Activated naive CD4-positive, alpha-beta T cell treated with anti-CD3 and anti-CD28 coated beads for 36 hours (primary cell): ENCODE results near the gene MKNK1. TPM values are rescaled to one million over a fixed set of nuclear protein-coding genes. Genes with fewer than 3 reads are reported as not detected.

Experiments
- CTCF ChIA-PET: fragments of 350-600 bp; sonication (Branson Sonifier 250); formaldehyde crosslinking; loops from one replicate; lab custom pipeline; 2021; ENCODE audit warnings: antibody characterized with exemption; lab: Charles Lee
- DNase-seq: peaks from one replicate; pipeline ENCODE4 v3.0.0-alpha.2; 2020
- H3K27ac Mint-ChIP-seq: one replicate; pipeline ENCODE4 v1.8.0; 2021; ENCODE audit warnings: mild to moderate bottlenecking, mixed read lengths
- H3K27me3 Mint-ChIP-seq: one replicate; pipeline ENCODE4 v1.8.0; 2021; ENCODE audit warnings: low read depth, mixed read lengths
- H3K36me3 Mint-ChIP-seq: one replicate; pipeline ENCODE4 v1.8.0; 2021; ENCODE audit warnings: low read depth, mixed read lengths
- H3K4me1 Mint-ChIP-seq: one replicate; pipeline ENCODE4 v1.8.0; 2021; ENCODE audit warnings: low read depth, mixed read lengths
- H3K4me3 Mint-ChIP-seq: one replicate; pipeline ENCODE4 v1.8.0; 2021; ENCODE audit warnings: mild to moderate bottlenecking, moderate library complexity, mixed read lengths
- H3K9me3 Mint-ChIP-seq: one replicate; pipeline ENCODE4 v1.8.0; 2021; ENCODE audit warnings: mixed read lengths
- intact Hi-C: fragments of 100-400 bp; cut with micrococcal nuclease; formaldehyde crosslinking; loops from one replicate; pipeline ENCODE4 v1.15.1; 2023
- total RNA-seq, 2 experiments: library from RNA; stranded (reverse); gene quantifications; one replicate each; pipeline ENCODE4 v1.2.3, GENCODE V29; 2021

MKNK1 gene
- total RNA-seq, 2 experiments from 2014 or later, result 18.5 to 21.2 TPM

DNA sequence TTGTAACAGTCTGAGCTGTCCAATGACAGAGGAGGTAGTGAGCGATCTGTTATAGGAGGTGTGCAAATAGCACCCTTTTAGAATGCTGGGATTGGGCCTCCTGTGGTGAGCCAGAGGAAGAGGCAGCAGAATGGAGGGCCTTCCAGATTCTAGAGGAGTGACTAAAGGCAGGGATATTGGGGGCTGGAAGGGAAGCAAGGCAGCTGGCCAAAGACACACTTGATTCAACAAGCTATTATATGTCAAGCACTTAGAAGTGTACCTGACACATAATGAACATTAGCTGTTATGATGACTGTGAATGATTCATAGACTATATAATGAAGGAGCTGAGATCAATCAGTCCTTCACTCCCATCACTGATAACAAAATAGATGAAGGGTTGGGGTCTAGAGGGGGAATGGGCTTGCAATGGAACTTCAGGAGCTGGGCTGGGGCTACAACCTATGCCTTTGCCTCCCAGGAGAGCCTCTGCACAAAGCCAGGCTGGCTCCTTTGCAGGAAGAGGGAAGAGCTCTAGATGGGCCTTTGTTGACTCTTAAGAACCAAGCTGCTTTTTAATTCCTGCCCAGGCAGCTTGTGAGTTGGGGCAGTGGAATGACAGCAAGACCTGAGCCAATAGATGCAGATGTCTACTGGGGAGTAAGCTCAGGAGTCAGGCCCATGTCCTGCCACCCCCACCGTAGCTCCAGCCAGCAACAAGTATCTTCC lies 2.3 kb upstream of the MKNK1 start:
- H3K9me3 Mint-ChIP-seq, result no peaks in the 10 kb centered on the region
- CTCF ChIA-PET, result interaction anchor here (0.6 to 1.6 kb wide), 3 partner anchors 9 to 118 kb away, joined by 3 to 6 read pairs (median 3); partner anchors contain the start of gene MOB3C
- no peaks in the 10 kb centered on the region for H3K27me3 Mint-ChIP-seq
- intact Hi-C loops, result no loop called here
- peaks cover 37% of the 10 kb centered on the region for H3K4me1 Mint-ChIP-seq
- DNase-seq, result no peak
- H3K4me3 Mint-ChIP-seq, result no peak overlapping the region
- H3K27ac Mint-ChIP-seq, result no peak overlapping the region
- peaks cover under 1% of the 10 kb centered on the region for H3K36me3 Mint-ChIP-seq

DNA sequence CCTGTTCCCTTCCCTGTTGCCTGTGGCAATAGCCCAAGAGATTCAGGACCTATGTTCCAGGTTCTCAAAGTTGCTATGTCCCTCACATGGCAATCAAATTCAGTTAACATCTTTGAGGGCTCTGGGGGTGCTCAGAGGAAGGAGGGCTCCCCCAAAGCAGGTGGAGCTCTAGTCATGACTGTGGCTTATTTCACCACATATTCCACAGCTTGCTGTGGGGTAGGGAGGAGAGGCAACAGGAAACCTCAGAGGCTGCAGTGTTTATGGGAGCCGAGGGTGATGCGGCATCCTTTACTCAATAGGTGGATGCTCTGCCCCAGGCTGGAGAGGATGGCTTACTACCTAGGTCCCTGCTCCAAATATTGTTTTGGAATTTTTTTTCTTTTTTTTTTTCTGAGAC lies 1.2 kb upstream of the MKNK1 start:
- intact Hi-C loops, result no loop called here
- Mint-ChIP-seq H3K36me3 (peaks cover 2% of the 10 kb centered on the region), H3K4me1 (peaks cover 38% of the 10 kb centered on the region), H3K27me3 (no peaks in the 10 kb centered on the region), H3K27ac (no peak overlapping the region), H3K4me3 (peak overlapping the region; percentile 92), H3K9me3 (no peaks in the 10 kb centered on the region)
- CTCF ChIA-PET, result interaction anchor here (0.6 to 1.6 kb wide), 3 partner anchors 11 to 72 kb away, joined by 3 to 6 read pairs (median 5); partner anchors contain the start of gene MOB3C
- no peak for DNase-seq

DNA sequence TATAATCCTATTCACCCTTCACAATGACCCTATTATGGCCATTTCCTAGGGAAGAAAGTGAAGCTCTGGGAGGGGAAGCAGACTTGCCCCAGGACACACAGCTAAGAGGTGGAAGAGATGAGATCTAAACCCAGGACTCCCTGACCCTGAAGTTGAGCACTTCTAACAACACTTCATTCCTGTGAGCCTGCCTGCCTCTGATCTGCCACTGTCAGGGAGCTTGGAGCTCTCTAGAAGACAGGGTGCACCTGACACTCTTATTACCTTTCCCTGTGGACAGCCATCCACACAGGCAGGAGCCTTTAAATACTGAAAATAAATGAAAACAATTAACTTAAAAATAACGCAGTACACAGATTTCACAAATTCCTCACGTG lies 599 bp downstream of the MKNK1 start:
- Mint-ChIP-seq H3K27ac (no peak overlapping the region), H3K36me3 (peaks cover 2% of the 10 kb centered on the region), H3K9me3 (no peaks in the 10 kb centered on the region), H3K27me3 (no peaks in the 10 kb centered on the region), H3K4me1 (peaks cover 50% of the 10 kb centered on the region), H3K4me3 (peak overlapping the region; percentile 92)
- intact Hi-C loops, result no loop called here
- no peak for DNase-seq
- CTCF ChIA-PET, result interaction anchor here (1.0 to 1.8 kb wide), 5 partner anchors 11 to 122 kb away, joined by 3 to 8 read pairs (median 5); no protein-coding TSS in a partner anchor

DNA sequence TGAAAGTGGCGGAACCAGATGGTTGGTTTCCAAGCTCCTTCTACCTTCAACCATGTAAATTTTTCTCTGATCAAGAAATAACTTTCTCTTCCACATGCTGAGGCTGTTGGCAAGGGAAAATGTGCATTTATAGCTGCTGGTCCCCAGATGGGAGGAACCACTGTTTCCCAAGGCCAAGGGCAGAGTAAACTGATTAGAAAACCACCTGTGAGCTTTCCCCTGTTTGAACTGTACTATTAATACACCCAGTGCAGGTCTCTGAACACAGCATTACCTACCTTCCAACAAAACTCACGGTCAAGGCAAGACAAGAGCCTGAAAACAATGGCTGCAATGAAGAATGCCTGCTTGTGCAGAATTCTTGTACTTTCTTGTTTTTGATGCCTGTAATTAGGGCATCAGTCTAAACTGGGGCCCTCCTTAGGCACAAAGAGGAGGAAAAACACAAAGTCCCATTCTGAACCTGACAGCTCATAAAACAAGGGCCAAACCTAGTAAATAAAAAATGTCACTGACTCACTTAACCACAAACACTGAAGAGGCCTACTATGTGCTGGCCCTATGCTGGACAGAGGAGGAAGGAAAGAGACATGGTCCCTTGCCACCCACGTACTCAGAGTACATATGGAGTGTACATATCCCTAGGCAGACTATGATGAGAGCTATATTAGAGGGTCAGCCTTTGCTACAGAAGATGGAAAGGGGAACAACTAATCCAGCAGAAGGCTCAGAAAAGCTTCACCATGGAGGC lies 2.6 kb downstream of the MKNK1 start:
- Mint-ChIP-seq H3K27me3 (no peaks in the 10 kb centered on the region), H3K9me3 (no peaks in the 10 kb centered on the region), H3K27ac (no peak overlapping the region), H3K4me1 (peaks cover 53% of the 10 kb centered on the region), H3K4me3 (no peak overlapping the region), H3K36me3 (peaks cover 2% of the 10 kb centered on the region)
- DNase-seq, result no peak
- CTCF ChIA-PET, result interaction anchor here (1.8 kb wide), 1 partner anchor 20 kb away, joined by 5 read pairs; no protein-coding TSS in a partner anchor
- intact Hi-C loops, result no loop called here

DNA sequence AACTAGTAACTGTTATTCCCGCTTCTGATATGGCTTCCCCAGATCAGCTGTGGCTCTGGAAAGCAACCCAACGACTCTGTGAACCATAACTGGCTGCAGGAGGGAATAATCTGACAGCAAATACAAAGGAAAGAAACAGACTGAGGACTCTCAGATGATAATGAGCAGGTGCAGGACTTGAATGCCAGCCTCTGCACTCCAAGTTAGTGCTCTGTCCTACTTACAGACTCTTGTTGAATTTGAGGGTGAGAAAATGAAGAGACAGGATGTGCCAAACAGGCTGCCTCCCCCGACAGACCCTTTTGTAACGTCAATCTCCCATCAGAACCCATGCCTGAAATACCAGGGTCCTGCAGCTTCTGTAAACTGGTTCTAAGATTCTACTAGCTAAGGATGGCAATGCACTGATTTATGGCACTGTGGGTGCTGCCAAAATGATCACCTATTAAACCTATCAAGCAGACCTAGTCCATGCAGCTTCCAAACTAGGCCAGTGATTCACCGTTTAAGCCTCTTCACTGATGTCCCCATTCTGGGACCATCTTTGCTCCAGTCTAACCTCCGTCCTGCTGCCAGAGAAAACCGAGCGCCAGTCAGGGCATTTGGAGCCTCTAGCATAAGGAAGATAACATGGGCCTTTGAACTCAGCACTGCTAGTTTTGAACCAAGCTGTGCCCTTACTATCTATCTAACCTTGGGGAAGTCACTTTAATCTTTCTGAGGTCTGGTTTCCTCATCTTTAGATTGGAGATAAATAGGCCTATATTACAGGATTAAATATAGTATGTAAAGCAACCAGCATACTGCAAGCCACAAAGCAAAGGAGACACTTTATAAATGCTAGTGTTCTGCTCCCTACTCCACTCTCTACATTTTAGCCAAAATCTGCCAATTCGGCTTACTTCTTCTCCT lies 4.8 kb downstream of the MKNK1 start:
- peaks cover 56% of the 10 kb centered on the region for H3K4me1 Mint-ChIP-seq
- H3K4me3 Mint-ChIP-seq, result no peak overlapping the region
- no peak overlapping the region for H3K27ac Mint-ChIP-seq

DNA sequence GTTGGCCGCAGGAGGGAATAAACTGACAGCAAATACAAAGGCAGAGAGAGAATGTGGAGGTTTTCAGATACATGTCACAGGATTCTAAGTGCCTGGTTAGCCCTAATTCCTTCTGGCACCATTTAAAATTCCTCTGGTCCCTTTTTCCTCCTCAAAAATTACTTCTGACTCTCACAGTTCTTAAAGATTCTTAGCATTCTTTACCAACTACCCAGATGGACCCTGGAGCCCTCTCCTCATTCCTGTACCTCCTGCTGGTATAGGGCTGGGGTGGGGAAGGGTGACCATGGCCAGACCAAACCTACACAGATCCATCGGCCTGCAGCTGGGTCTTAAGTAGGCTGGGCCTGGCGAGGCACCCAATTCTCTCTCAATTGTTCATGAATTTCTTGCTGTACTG lies 7.2 kb downstream of the MKNK1 start:
- CTCF ChIA-PET, result interaction anchor here (1.4 kb wide), 1 partner anchor 70 kb away, joined by 4 read pairs; no protein-coding TSS in a partner anchor
- no peak overlapping the region for H3K27ac Mint-ChIP-seq
- H3K4me3 Mint-ChIP-seq, result no peak overlapping the region
- peaks cover 42% of the 10 kb centered on the region for H3K4me1 Mint-ChIP-seq
- H3K9me3 Mint-ChIP-seq, result no peaks in the 10 kb centered on the region
- H3K36me3 Mint-ChIP-seq, result peaks cover 10% of the 10 kb centered on the region
- no peak for DNase-seq
- intact Hi-C loops, result no loop called here
- H3K27me3 Mint-ChIP-seq, result no peaks in the 10 kb centered on the region

More for the DNA sequence above, 4.8 kb downstream of the MKNK1 start:
- intact Hi-C loops, result no loop called here
- Mint-ChIP-seq H3K9me3 (no peaks in the 10 kb centered on the region), H3K27me3 (no peaks in the 10 kb centered on the region), H3K36me3 (peaks cover 2% of the 10 kb centered on the region)
- CTCF ChIA-PET, result no interaction called here
- no peak for DNase-seq

DNA sequence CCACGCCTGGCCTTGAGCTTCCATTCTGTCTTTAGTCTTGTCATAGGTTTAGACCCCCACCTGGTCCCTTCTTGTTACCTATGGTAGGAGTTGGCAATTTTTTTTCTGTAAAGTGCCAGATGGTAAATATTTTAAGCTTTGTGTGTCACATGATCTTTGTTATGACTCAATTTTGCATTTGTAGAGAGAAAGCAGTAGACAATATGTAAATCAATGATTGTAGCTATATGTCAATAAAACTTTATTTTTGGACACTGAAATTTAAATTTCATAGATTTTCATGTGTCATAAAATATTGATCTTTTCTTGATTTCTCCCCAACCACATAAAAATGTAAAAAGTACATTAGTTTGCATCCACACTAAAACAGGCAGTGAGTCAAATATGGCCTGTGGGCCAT lies 8.0 kb downstream of the MKNK1 start:
- peaks cover 34% of the 10 kb centered on the region for H3K4me1 Mint-ChIP-seq
- CTCF ChIA-PET, result interaction anchor here (0.7 to 1.4 kb wide), 3 partner anchors 69 to 130 kb away, joined by 3 to 4 read pairs (median 3); no protein-coding TSS in a partner anchor
- no peak overlapping the region for H3K4me3 Mint-ChIP-seq
- peaks cover 14% of the 10 kb centered on the region for H3K36me3 Mint-ChIP-seq
- H3K27ac Mint-ChIP-seq, result no peak overlapping the region
- no peak for DNase-seq
- intact Hi-C loops, result no loop called here
- no peaks in the 10 kb centered on the region for H3K9me3 Mint-ChIP-seq
- H3K27me3 Mint-ChIP-seq, result no peaks in the 10 kb centered on the region

DNA sequence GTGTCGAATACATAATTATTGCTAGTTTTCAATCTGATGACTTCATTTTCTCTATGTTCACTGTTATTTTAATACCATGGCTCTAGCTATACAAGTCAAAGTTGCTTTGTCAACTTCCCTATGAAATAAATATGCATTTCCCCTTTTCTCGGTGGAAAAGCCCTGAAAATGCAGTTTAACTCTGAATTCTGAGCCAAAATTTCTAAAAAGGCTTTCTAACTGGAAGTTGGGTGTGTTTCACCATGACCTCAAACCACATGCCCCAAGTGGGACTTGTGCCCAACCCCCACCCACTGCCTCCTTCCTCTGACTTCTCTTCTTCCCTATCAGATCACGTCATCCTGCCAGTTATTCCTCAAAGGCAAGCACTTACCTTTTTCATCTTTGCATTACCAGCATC lies 8.9 kb downstream of the MKNK1 start:
- Mint-ChIP-seq H3K27me3 (no peaks in the 10 kb centered on the region), H3K9me3 (no peaks in the 10 kb centered on the region), H3K4me1 (peaks cover 29% of the 10 kb centered on the region), H3K36me3 (peaks cover 21% of the 10 kb centered on the region), H3K27ac (no peak overlapping the region), H3K4me3 (no peak overlapping the region)
- intact Hi-C loops, result no loop called here
- peak; percentile 39 for DNase-seq
- CTCF ChIA-PET, result no interaction called here

DNA sequence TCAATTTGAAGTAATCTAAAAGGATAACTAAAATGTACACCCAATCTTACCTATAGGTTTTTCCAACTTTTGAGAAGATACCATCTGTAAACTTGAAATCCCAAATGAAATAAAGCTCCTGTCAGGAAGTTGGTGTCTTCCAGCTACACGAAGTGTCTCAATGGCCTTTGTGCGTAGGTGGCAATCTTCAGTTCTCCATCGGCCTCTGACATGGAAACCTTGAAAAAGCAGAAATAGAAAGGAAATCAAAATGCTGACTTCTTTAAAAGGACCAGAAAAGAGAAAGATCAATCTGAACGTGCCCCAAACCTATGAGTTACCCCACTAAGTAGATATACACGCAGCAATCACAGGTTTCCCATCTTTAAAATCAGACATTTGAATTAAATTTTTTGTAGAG lies 10.0 kb downstream of the MKNK1 start:
- DNase-seq, result no peak
- peaks cover 20% of the 10 kb centered on the region for H3K4me1 Mint-ChIP-seq
- H3K9me3 Mint-ChIP-seq, result no peaks in the 10 kb centered on the region
- H3K36me3 Mint-ChIP-seq, result peaks cover 32% of the 10 kb centered on the region
- CTCF ChIA-PET, result no interaction called here
- H3K27ac Mint-ChIP-seq, result no peak overlapping the region
- H3K4me3 Mint-ChIP-seq, result no peak overlapping the region
- H3K27me3 Mint-ChIP-seq, result no peaks in the 10 kb centered on the region
- intact Hi-C loops, result no loop called here

DNA sequence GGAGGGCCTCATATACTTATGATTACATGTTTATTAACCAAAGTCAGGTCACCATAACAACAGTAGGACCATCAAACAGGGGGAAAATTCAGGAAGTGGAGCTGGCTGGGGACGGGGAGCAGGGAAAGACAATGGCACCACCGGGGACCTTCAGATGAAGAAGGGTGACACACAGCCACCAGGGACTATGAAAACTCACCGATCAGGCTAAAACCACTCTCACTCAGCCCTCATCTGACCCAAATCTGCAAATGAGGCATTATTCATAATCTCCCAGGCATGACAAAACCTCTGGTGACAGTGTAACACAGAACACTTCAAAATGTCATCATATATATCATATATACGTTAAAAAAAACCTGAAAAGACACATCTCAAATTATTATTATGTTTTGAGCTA lies 11.2 kb downstream of the MKNK1 start:
- no peaks in the 10 kb centered on the region for H3K9me3 Mint-ChIP-seq
- intact Hi-C loops, result no loop called here
- no peak for DNase-seq
- CTCF ChIA-PET, result no interaction called here
- no peaks in the 10 kb centered on the region for H3K27me3 Mint-ChIP-seq
- H3K27ac Mint-ChIP-seq, result no peak overlapping the region
- peaks cover 34% of the 10 kb centered on the region for H3K36me3 Mint-ChIP-seq
- no peak overlapping the region for H3K4me3 Mint-ChIP-seq
- peaks cover 15% of the 10 kb centered on the region for H3K4me1 Mint-ChIP-seq

DNA sequence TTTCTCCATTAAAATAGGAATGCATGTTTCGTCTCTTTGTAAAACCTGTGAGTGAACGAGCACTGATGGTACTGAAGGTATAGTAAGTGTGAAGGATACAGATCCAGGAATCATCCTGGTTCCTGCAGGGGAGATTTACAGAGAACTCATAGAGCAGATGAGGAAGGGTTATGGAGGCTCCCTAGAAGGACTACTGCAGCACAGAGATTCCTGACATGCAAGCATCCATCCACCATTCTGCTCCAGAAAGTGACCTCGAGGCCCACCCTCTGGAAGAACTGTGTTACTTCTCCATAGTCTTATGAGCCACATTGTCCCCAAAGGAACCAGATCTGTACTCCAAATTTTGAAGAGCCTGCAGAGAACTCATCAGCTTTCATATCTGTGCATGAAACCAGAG lies 14.5 kb downstream of the MKNK1 start:
- CTCF ChIA-PET, result no interaction called here
- DNase-seq, result no peak
- no peaks in the 10 kb centered on the region for H3K4me1 Mint-ChIP-seq
- intact Hi-C loops, result no loop called here
- H3K27me3 Mint-ChIP-seq, result no peaks in the 10 kb centered on the region
- H3K36me3 Mint-ChIP-seq, result peaks cover 45% of the 10 kb centered on the region
- H3K4me3 Mint-ChIP-seq, result no peak overlapping the region
- H3K9me3 Mint-ChIP-seq, result no peaks in the 10 kb centered on the region
- peak overlapping the region; percentile 55 for H3K27ac Mint-ChIP-seq

DNA sequence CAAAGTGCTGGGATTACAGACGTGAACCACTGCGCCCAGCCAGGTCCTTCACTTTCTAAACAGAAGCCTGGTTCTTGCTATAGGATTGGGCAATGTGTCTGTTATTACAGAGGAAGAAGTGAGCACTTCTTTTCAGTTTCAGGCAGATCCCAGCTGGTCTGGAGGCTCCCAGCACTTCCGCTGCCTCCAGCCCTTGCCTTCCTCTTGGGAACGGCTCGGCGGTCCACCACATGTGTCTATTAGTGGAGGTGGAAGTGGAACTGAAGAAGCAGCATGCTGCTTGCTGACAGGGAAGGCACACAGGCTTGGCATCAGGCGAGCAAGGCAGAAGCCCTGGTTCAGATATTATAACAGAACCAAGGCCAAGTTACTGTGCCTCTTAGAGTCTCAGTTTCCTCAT lies 17.0 kb downstream of the MKNK1 start:
- Mint-ChIP-seq H3K27me3 (no peaks in the 10 kb centered on the region), H3K36me3 (peaks cover 42% of the 10 kb centered on the region), H3K27ac (no peak overlapping the region), H3K4me3 (no peak overlapping the region), H3K9me3 (no peaks in the 10 kb centered on the region), H3K4me1 (peaks cover 1% of the 10 kb centered on the region)
- no peak for DNase-seq
- intact Hi-C loops, result no loop called here
- CTCF ChIA-PET, result no interaction called here
